Stimulated activated CD4-positive, alpha-beta T cell treated with anti-CD3 and anti-CD28 coated beads, TNF-alpha, amount 100 ng/mL, for 48 hours (primary cell): Measurements from ENCODE around the gene ELF1.

ENCODE experiments used
- DNase-seq, 3 donors: peaks; one replicate each; pipeline ENCODE4 v3.0.0-alpha.2; 2020; ENCODE audit warnings: low read depth in 3 of 3

Gene ELF1

DNA sequence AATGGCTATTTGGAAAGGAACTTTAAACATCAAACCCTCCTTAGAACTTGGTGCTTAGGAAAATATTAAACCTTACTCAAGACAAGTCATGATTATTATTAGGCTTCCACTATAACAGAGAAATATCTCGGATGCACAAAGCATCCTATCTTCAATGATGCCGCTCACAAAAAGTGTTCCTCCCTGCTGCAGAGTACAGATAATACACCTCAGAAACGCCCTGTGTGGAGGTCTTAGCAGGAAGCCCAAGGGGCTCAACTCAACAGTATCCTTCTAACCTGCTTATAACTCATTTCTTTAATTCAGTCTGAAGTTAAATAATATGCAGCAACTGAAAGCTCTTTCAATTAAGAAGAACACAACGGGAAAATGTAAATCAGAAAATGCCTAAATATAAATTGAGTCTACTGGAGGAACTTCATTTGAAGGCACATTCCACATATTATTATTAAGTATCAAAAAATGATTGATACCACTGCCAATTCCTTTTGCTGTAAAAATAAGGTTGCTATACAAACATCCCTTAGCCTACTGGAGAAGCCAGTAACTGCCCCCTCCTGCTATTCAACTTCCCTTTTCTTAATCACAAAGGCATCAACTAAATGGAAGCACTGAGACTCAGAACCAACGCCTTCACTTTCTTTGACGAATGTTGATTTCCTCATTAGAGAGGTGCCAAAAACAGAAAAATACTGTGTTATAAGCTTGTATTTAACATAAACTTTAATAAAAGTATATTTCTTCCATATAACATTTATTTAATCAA is 12.0 kb downstream of the ELF1 start:
- DNase-seq = no peak

- DNase-seq = no peak
Measured at GRCh38 chr13:41006306-41006705, 12.8 kb downstream of the ELF1 start.

DNA sequence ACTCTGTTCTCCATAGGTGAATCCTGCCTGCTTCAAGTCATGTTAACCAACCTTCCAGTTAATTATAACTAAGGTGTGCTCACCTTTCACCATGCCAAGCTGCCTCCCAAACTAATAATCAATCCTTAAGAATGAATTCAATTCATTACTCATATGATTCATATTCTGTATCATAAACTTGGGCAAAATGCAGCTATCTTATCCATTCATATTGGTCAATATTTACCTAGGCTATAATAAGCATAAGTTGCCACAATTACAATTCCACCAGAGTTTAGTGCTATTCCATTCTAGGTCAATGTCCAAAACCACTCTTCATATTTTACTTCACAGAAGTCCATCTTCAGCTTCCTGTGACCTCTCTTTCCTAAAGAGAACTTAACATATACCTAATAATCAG is 13.4 kb downstream of the ELF1 start:
- DNase-seq = no peak

DNA sequence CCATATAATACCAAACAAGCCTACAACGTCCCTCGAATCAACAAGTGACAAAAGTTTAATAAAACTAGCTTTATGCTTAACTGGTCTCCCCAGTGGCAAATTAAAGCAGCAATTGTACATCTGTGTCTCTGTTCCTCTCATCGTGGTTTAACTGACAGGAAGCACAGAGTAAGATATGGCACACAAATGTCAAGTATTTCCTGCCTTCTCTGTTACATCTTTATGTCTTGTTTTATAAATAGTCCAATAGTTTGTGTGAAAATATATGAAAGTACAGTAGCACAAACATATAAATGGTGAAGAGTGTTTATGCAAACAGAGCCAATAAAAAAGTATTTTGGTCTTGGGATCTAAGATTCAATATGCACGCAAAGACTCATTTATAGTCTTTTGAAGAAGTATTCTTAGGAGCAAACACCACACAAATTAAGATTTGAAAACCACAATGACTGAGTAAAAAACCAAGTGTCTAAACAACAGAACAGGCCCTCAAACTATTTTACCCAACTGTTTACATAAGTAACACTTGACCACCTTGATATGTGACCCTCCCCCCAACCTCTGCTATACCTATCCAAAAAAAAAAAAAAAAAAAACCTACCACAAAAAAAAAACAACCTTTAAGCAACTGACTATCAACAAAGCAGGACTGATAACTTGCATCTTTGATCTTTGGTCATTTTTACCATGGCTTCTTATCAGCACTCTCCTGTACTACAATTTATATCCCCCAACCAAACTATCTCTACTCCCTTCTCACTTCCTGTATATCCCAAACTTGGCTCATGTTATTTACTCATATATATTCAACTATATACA is 14.0 kb downstream of the ELF1 start:
- DNase-seq = no peak

DNA sequence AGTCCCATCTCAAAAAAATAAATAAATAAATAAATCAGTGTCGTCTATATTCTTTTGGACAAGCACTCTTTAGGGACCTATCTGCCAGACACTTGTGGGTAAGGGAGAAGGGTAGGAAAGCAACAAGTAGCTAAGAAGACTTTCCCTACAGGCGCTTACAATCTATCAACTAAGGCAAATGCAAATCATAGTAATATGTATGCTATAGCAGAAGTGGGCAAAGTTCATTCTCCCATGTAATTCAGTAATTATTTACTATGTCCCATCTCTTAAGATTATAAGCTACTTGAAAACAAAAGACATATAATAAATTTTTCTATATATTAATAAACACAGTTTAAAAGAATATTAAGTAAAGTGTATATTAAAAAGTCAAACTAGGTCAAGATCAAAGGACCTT is 16.5 kb downstream of the ELF1 start:
- no peak for DNase-seq

GRCh38 chr13:41001695-41002094 is 17.4 kb downstream of the ELF1 start:
- DNase-seq = no peak

DNA sequence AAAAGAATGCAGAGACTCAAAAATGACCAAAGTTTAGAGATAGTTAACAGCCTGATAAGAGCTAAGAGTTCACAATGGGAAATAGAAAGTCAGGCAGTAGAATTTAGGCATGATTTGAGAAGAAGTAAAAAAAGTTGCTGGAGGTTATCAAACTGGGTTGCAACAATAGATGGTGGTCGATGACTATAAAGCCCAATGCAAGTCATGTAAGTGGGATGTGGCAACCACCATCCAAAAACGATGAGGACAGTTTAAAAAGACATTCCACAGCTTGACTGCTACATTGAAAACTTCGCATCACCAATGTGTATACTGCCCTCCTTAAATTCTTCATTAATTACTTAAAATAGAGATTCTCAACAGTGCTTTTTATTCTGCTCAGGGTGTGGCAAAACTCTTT is 19.7 kb downstream of the ELF1 start:
- DNase-seq = no peak

- DNase-seq = no peak
Measured at GRCh38 chr13:40996426-40997092, 22.6 kb downstream of the ELF1 start.

GRCh38 chr13:40995997-40996396 is 23.1 kb downstream of the ELF1 start:
- no peak for DNase-seq

DNA sequence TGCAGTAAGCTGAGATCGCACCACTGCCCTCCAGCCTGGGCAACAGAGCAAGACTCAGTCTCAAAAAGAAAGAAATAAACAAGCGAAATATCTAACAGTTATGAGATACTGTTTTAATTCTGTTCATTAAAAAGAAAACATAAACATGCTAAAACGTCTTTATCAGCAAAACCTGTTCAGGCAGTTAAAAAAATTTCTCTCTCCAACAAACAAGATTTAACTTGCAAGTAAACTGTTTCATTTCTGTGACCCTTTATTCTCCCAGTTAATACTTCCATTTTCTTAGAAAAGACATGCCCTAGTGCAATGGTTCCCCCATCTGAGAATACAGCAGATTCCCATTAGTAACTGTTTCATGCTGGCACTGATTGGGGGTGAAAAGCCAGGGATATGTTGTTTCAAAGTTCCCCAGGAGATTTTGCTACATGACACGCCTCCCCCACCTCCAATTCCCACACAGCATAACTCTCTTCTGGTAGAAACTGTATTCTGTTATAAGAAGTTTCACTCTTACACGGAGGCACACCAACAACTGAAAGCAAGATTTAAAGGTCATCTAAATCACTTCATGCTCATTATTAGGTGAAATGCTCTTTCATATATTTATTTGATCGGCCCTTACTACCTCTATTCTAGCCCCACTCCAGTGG is 24.4 kb downstream of the ELF1 start:
- no peak for DNase-seq

DNA sequence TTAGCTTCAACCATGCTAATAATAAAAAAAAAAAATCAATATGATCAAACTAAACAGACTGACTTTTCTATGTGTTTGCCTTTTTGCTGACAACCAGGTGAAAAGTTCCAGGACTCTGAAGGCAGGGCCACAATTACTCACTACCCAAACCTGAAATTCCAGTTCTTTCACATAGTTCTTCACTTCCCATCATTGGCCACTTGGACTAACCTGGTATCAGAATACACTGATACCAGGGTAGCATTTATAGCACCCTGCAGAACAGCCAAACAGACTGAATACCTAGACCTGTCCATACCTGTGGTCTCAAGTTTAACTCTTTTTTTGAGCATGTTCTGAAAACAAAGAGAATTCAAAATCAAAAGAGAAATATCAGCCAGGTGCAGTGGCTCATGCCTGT is 25.1 kb downstream of the ELF1 start:
- DNase-seq = no peak

- no peak for DNase-seq
Measured at GRCh38 chr13:40992678-40993518, 26.2 kb downstream of the ELF1 start.

DNA sequence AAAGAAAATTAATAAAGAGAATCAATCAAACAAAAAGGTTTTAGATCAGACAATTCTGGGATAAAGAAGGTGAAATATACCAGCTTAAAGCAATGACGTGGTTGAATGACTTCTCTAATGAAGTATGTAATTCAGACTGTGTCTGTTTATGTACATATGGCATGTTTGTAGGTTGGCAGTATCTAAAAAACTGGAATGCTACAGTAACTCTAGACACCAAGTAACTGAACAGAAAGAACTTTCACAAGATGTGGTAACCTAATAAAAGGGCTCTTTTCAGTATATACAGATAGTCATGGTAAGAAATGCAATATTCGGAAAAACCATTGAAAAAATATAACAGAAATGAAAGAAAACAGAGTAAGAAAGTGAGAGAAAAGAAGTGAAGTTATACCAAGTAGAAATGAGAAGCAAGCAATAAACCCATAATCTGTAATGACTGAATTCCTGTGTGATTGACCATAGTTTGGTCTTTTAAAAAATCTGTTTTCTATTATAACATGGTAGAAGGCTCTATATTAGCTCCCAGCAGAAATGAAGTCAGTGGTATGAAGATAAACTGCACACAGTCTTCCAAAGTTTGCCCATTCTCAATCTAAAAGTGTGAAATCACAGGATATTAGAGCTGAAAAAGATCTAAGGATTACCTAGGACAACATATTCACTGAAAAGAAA is 31.4 kb downstream of the ELF1 start:
- DNase-seq = no peak

DNA sequence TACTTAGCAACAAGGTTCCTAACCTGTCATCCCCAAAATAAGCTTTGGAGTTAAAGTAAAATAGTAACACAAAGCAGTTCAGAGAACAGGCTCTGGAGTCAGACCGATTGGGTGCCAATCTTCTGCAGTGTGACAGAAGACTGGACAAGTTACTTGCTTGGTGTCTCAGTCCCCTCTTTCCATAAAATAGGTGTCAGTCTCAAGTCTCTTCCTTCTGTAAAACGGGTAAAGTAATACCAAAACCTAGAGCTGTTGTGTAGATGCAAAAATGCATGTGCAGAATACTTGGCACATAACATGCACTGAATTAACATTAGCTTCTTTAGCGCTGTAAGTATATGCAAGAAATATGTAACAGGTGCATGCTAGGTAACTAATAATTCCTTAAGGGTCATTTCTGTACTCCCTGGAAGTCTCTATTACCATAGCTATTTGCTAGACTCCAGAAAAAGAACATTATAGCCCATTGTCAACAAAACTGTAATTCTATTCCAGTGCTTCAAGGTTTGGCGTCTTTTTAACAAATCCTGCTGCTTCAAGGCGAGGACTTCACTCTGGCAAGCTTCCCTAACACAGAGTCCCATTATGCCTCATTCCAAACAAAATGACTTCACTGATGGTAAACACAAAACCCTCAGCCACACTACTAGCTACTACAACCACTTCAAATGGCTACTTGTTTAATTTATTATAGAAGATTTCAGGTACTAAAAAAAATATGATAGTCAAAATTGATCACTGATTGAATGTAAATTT is 32.8 kb downstream of the ELF1 start:
- DNase-seq = no peak

- DNase-seq = no peak
Measured at GRCh38 chr13:40985381-40986100, 33.6 kb downstream of the ELF1 start.

- DNase-seq = no peak
Measured at GRCh38 chr13:40984668-40985366, 34.3 kb downstream of the ELF1 start.

DNA sequence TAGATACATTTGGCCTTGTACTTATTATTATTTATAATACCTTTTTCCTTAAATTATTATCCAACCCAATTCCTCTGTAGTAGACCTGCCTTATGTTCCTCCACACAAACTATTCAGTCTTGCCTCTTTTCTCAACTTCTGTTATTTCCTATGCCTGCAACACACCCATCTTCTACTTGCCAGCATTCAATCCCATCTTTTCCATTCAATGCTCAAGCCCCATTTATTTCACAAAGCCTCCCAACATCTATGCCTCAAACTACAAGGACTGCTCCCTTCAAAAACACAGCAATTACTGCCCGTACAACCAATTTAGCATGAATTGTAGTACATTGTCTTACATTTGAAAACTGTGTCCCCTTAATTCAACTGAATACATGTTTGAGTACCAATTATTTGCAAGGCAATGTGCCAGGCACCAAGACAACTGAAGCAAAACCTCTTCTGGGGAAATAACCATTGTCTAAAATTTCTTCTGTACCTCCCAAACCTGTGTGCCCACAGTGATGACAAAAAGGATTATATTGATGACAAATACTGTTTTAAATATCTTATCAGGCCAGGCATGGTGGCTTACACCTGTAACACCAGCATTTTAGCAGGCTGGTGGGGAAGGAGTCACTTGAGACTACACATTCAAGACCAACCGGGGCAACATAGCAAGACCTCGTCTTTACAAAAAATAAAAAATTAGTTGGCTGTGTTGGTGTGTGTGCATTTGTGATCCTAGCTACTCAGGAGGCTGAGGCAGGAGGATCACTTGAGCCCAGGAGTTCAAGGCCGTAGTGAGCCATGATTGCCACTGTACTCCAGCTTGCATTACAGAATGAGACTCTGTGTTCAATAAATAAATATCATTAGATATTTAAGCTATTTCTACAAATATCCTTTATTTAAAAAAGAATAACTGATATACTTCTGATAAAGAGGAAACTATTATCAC is 35.1 kb downstream of the ELF1 start:
- no peak for DNase-seq

DNA sequence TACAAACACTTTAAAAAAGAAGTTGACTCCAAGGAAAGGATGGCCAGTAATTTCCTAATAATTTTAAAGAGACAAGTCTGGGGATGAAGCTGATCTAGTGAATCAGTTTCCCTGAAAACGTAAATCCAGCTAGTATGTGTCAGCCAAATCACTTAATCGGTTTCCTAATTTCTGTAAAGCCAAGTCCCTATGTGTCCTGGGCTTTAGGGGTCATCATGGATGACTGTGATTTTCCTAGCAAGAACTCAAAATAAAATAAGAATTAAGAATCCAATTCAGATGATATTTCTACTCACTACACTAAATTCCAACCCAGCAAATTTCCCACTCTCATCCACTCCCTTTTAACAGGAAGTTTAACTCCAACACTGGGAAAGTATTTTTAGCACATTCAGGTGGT is 35.9 kb downstream of the ELF1 start:
- DNase-seq = no peak
